HL-60 (cell line): ENCODE data around the gene SLC27A6.

Experiments
- GABPA ChIP-seq: IDR thresholded peaks from 2 replicates; pipeline ENCODE4 v1.6.1; 2012; ENCODE audit warnings: low read depth
- POLR2AphosphoS5 ChIP-seq: IDR thresholded peaks from 2 replicates; pipeline ENCODE4 v1.6.1; 2012; ENCODE audit warnings: low read depth
- REST ChIP-seq: IDR thresholded peaks from 2 replicates; pipeline ENCODE4 v1.6.1; 2012; ENCODE audit warnings: low read depth; ENCODE audit not compliant: insufficient replicate concordance
- SPI1 ChIP-seq: IDR thresholded peaks from 2 replicates; pipeline ENCODE4 v1.6.1; 2012; ENCODE audit warnings: low read depth, mild to moderate bottlenecking, borderline replicate concordance
- TF ChIP-seq, protein P1 (sequence below): IDR thresholded peaks from one replicate; pipeline ENCODE4 v1.5.1; 2011; ENCODE audit warnings: low read length, control low read depth, inconsistent platforms; ENCODE audit not compliant: insufficient read depth

DNA sequence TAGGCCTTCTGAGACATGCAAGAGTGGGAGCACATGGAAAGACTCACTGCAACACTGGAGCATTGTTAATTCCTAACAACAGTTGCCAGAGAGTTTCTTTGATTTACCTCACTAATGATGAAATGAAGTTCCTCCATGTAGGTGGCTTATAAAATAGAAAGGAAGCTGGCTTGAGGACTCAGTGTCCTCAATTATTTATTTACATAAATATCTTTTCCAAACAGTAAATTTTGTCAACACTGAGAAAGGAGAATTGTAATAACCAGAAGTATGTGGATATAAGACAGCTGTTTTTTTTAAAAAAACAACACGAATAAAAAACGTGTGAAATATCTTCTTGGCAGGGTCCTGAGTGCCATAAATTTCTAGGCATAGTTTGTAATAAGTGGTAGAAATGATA is 9.1 kb upstream of the SLC27A6 start:
- TF ChIP-seq, protein P1, sequence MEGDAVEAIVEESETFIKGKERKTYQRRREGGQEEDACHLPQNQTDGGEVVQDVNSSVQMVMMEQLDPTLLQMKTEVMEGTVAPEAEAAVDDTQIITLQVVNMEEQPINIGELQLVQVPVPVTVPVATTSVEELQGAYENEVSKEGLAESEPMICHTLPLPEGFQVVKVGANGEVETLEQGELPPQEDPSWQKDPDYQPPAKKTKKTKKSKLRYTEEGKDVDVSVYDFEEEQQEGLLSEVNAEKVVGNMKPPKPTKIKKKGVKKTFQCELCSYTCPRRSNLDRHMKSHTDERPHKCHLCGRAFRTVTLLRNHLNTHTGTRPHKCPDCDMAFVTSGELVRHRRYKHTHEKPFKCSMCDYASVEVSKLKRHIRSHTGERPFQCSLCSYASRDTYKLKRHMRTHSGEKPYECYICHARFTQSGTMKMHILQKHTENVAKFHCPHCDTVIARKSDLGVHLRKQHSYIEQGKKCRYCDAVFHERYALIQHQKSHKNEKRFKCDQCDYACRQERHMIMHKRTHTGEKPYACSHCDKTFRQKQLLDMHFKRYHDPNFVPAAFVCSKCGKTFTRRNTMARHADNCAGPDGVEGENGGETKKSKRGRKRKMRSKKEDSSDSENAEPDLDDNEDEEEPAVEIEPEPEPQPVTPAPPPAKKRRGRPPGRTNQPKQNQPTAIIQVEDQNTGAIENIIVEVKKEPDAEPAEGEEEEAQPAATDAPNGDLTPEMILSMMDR, result no peak
- TF ChIP-seq POLR2AphosphoS5 (no peak), GABPA (no peak), SPI1 (no peak), REST (no peak)
